T-helper 1 cell (primary cell): ENCODE data around the gene DDIT3.

Source experiments
- DNase-seq, 5 donors: peaks; one replicate each; pipeline ENCODE4 v3.0.0-alpha.2; 2012 to 2020

Gene DDIT3

DNA sequence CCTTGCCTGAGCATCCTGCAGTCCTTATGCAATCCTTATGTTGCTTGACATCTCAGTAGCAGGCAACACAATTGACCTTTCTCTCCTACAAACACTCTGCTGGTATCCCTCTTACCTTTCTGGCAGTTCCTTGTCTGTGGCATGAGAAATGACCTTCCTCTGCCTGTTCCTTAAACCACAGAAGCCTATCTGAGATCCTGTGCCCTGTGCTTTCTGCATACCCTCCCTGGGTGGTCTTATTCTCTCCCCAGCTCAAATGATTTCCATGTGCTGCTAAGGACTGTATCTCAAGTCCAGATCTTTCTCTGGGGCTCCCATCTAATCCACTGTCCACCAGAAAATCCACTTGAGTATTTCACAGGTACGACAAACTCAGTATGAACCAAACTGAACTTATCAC, 38.6 kb downstream of the DDIT3 start:
- DNase-seq: no peak

DNA sequence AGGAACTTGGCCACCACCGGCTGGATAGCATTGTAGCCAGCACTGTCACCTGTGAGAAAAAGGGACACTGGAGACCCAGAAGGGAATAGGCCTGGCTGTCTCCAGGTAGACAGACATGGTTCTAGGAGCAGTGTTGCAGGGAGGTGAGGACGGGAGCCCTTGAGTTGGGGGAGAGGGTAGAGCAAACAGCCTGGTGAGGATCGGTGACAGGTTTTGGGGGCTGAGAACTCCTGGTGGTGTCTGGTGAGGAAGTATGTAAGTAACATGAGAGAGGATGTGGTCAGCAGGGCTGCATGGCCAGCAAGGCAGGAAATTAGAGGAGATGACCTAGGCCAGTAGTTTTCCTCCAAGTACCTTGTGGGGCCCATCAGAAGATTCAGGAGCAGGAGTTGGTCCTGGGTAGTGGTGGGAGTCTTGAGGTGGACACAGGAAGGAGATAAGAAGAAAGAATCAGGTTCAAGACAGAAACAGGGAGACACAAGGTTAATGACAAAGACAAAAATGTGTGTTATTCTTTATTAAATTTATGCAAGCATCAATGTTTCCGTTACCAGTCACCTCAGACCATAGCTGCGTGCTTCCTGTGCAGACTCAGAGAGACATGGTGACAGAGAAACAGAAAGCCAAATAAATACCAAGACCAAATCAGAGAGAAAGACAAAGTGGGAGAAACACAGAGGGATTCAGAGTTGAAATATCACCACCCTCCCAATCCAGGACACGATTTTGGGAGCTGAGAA, 40.8 kb downstream of the DDIT3 start, which contains the start of gene ARHGAP9:
ARHGAP9 (minus strand) TSS at position 491 of the 740 bp plus-strand sequence; CDS start at position 31, 460 bp downstream.
- peak in 4 of 5 donors; percentile 55 to 83 (median 58) for DNase-seq

DNA sequence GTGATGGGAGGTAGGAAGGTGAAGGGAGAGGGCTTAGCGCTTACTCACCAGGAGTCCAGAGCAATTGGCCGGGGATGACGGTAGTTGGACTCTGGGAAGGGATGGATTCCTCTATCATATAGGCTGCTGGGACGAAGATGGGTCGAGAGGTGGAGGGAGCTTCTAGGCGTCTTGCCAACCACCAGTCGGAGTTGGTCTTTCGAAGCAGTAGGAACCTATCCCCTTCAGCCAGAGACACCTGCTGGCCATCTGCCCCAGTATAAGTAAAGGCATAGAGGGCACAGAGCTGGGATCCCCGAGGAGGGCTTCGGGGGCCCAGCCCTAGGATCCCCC, 41.3 kb downstream of the DDIT3 start:
- no peak for DNase-seq

DNA sequence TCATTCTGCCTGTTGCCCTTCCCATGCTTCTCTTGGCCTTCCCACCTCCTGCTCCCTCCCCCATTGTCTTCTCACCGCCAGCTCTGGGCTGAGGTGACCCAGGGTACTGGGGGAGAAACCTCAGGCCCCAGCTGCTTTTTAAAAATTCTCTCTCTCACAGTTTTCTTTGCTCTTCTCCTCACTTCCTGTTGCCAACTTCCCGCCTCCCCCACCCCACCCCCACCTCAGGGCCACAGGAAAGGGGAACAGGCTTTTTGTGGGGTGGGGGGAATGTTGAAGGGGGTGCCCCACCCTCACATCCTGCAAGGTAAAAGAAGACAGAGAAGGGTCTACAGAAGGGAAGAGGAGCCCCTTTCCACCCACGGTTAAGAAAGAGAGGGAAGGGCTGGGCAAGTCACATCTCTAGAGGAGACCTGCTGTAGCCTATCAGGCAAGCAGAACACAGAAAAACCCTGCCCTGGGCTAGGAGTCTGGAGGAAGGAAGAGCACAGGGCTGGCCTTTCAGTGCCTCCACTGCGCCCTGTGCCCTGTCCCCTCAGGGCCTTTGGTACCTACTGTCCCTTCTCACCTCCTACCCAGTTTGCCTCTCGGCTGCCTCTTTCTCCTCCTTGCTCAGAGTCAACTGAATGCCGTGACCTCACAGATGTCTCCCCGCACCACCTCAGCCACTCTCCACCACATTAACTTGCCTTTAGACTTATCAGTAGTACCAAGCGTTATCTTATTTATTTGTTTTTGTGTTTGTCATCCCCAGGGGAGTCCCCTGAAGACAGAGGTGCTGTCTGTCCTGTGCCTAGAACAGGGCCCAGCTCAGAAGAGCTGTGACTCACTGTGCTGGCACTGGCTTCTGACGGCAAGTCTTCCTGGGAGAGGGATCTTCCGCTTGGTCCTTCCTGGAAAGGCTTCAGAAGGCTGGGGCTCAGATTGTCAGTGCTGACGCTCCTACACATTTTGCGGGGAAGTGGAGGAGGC, 42.3 kb downstream of the DDIT3 start:
- DNase-seq: peak; percentile 38 to 74 (median 49)

DNA sequence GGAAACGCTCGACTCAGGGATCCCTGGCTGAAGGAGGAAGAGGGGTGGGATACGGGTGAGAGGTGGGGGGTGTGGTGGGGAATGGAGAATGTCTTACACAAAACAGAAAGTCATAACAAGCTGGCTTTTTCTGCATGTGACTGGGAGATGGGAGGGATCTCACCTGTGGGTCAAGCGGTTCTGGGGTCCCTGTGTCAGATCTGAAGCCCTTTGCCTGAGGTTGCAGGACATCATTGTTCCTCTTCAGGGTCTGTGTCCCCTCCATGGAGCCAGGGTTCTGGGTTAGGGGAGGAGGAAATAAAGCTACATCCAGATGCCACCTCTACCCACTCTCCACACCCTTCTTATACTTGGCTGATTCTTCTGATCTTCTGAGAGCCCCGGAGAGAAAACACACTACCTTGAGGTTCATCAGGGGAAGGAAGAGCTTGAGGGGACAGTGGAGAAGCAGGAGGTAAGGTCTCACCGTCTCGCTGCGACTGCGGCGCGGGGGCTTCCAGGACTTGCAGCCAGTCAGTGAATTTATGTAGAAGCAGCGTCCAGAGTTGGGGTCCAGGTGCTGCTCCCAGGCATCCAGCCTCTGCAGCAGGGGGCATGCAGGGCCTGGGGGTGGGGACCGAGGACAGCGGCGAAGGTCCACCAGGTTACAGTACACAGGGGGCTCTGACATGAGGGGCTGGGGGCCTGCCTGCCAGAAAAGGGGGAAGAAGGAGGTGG, 43.2 kb downstream of the DDIT3 start:
- no peak for DNase-seq

DNA sequence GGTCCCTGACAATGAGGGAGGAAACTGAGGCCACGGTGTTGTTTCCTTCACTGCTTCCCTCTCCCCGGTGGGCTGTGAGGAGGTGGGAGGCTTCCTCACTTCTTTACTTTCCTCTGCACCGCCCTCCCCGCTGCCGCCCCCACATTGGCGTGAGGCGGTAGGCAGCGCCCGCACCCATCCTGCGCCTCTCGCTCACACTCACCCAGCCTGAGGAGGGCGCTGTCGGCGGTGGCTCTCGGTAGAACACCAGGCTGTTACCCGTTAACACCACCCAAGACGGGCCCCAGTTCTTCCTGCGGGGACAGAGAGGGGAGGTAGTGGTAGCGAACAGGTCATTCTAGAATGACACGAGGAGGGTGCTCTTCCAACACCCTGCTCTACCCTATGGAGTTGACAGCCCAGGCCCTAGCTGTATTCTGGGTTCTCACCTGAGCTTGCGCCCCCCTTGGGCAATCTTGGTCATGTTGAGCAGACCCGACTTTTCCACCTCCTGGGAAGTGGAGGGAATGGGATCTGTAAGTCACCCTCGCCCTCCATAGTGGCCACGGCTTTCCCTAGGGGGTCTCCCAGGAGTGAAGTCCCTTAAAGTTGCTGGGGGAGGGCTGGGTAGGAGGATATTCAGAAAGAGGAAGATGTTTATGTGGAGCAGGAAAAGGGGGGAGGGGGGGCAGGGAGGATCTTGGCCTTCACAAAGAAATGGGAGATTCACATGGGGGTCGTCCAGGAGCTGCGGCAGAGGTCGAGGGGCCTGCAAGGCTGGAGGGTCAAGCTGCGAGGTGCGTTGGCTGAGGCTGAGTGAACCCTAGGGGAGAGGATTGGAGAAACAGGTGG, 43.9 kb downstream of the DDIT3 start:
- peak in 4 of 5 donors; percentile 32 to 81 (median 56) for DNase-seq

DNA sequence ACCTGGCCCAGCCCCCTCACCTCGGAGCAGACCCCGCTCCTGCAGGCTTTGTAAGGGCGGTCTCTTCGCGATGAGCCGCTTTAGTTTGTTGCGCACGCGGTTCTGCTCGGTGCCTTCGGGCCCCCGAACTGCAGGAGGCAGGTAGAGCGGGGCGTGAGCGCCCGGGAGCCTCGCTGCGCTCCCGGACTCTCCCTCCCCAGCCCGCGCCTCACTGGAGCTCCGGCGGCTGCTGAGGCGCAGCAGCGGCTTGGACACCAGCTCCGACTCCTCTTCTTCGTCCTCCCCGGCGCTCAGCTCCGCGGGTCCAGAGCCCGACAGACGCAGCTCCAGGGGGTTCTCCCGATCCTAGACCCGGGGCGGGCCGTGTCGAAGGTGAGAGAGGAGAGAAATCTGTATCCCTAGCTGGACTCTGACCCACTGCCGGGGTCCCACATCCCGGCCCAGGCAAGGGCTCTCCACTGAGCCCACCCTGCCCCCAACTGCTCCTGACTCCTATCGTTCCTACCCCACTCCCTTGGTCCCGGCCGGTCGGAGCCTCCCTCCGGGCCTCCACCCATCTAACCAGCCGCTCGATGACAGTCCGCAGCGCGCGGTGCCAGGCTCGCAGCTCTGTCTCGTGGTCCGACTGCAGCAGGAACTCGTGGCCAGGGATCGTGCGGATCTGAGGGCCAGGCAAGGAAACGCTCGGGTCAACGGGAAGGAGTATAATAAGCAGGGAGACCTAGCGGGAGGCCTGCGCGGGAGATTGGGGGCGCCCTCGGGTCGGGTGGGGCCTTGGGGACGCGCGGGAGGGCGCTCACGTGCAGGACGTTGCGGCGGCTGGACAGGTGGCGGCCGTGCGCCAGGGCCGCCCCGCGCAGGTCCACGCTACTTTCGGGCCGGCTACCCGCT, 44.8 kb downstream of the DDIT3 start:
- DNase-seq: no peak

DNA sequence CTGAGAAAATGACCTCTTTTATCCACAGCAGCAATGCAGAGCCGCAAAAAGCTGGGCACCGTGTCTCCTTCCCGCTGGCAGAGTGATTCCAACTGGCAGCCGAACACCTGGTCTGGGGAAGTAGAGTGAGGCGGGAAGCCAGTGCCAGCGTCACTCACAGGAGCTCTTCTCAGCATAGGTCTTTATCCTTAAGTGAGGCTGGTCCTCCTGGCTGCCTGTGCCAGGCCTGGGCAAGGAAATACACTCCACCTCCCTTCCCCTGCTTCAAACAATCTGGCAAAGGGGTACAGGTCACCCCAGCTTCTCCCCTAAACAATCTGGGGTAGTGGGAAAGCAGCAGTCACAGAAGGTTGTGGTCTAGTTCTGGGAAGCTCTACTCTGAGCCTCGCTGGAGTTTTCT, 45.5 kb downstream of the DDIT3 start:
- DNase-seq: no peak

DNA sequence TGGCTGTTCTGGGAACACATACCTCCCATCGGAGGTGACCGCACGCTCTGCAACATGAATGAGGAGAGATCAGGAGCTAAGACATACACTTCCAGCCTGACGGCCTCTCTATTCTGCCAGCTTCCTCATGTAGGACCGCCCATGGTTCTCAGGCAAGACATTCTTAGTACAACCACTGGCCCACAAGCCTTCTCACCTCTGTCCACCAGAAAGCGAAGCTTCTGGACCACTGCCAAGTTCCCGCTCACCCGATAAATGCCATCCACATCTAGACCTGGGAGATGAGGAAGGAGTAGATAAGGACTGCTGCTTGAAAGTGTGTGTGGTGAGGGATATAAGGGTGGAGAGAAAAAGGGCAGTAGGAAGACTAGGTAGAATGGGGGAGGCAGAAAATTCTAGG, 45.9 kb downstream of the DDIT3 start:
- no peak for DNase-seq

DNA sequence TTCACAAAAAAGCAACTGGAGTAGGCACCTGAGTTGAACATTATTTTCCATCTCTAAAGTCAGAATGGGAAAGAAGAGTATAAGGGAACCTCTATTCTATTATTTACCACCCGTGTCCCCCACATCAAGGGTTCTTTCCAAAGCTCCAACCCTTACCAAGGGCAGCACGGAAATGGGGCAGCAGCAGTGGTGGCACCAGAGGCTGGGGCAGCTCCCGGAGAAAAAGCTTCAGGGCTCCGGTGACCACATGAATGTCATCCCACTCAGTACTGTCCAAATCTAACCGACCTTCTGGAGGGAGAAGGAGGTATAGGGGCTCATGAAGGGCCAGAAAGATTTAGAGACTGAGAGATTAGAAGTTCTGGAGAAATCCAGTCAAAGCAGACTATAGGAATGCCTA, 46.4 kb downstream of the DDIT3 start:
- no peak for DNase-seq

DNA sequence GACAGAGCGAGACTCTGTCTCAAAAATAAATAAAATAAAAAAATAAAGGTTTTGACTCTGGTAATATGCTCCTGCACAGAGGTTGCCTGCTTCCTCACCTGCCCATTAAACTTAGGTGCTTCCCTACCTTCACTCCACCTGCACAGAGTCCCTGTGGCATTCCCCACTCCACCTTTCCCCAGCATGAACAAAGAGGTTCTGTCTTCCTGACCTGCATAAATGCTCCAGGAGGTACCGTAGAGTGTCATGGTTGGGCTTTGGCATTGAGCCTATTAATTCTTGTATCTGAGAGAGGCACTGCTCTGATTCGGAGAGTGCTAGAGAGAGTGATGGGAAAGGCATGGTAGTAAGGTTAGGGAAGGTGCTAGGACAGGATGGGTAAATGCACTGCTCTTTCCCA, 46.9 kb downstream of the DDIT3 start:
- no peak for DNase-seq

DNA sequence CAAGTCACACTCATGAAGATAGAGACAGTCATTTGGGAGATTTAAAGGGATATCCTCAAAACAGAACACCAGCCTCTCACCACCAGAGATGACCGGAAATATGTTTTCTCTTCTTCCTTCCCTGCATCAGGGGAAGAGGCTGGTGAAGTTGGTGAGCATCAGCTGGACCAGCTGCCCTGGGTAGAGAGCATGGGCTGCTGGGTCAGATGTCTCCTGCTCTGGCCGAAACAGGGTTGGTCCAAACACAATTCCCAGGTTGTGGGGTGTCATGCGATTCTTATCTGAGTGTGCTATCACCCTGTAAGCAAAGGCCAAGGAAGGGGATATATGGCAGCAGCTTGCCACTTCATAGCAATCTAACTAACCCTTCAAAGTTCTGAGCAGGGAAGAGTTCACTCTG, 47.9 kb downstream of the DDIT3 start:
- no peak for DNase-seq

DNA sequence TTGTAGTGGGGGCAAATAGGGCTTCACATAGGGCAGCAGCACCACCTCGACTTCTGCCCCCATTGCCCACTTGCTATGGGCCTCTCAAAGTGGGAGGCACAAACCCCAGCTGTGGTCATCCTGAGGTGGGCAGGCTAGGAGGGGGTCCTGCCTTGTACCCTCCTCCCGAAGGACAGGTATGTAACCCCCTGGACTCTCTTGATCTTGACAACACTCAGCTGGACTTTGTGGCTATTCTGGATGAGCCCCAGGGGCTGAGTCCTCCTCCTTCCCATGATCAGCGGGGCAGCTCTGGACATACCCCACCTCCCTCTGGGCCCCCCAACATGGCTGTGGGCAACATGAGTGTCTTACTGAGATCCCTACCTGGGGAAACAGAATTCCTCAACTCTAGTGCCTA, 48.7 kb downstream of the DDIT3 start:
- DNase-seq: no peak

DNA sequence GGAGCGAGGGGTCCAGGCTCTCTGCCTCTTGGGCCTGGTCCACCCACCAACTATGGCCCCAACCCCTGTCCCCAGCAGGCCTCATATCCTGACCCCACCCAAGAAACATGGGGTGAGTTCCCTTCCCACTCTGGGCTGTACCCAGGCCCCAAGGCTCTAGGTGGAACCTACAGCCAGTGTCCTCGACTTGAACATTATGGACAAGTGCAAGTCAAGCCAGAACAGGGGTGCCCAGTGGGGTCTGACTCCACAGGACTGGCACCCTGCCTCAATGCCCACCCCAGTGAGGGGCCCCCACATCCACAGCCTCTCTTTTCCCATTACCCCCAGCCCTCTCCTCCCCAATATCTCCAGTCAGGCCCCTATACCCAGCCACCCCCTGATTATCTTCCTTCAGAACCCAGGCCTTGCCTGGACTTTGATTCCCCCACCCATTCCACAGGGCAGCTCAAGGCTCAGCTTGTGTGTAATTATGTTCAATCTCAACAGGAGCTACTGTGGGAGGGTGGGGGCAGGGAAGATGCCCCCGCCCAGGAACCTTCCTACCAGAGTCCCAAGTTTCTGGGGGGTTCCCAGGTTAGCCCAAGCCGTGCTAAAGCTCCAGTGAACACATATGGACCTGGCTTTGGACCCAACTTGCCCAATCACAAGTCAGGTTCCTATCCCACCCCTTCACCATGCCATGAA, 49.2 kb downstream of the DDIT3 start:
- no peak for DNase-seq

DNA sequence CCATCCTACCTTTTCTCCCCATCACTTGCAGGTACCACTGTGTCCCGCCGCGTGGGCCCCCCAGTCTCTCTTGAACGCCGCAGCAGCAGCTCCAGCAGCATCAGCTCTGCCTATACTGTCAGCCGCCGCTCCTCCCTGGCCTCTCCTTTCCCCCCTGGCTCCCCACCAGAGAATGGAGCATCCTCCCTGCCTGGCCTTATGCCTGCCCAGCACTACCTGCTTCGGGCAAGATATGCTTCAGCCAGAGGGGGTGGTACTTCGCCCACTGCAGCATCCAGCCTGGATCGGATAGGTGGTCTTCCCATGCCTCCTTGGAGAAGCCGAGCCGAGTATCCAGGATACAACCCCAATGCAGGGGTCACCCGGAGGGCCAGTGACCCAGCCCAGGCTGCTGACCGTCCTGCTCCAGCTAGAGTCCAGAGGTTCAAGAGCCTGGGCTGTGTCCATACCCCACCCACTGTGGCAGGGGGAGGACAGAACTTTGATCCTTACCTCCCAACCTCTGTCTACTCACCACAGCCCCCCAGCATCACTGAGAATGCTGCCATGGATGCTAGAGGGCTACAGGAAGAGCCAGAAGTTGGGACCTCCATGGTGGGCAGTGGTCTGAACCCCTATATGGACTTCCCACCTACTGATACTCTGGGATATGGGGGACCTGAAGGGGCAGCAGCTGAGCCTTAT, 49.9 kb downstream of the DDIT3 start:
- no peak for DNase-seq

DNA sequence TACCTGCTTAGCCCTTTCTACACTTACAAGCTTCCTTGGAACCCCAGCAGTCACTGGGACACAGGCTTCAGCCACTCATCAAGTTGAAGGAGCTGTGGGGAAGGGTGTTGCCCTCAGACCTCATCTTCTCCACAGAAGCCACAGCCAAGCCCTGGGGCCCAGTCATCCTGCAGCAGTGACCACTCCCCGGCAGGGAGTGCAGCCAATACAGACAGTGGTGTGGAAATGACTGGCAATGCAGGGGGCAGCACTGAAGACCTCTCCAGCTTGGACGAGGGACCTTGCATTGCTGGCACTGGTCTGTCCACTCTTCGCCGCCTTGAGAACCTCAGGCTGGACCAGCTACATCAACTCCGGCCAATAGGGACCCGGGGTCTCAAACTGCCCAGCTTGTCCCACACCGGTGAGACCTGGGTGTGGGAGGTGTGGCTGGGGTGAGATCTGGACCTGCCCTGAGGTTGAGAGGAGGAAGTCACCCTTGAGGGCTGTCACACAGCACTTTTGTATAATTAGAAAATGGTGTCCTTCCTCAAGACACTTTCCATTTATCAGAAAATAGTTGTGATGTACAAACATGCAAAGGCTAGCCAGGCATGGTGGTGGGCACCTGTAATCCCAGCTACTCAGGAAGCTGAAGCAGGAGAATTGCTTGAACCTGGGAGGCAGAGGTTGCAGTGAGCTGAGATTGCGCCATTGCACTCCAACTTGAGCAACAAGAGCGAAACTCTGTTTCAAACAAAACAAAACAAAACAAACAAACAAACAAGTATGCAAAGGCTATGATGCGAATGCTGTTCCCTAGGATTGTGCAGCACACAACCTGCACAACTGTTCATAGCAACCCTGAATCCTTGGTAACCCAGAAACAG, 50.8 kb downstream of the DDIT3 start:
- DNase-seq: no peak

DNA sequence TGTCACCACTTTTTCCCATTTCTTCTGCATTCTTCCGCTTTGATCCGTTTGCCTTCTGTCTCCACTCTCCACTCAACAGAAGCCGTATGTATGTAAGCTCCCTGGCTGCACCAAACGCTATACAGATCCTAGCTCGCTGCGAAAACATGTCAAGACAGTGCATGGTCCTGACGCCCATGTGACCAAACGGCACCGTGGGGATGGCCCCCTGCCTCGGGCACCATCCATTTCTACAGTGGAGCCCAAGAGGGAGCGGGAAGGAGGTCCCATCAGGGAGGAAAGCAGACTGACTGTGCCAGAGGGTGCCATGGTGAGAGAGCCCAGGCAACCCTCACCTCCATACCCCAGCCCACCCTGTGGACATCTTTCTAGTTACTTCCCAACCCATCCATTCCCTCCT, 52.4 kb downstream of the DDIT3 start:
- no peak for DNase-seq

DNA sequence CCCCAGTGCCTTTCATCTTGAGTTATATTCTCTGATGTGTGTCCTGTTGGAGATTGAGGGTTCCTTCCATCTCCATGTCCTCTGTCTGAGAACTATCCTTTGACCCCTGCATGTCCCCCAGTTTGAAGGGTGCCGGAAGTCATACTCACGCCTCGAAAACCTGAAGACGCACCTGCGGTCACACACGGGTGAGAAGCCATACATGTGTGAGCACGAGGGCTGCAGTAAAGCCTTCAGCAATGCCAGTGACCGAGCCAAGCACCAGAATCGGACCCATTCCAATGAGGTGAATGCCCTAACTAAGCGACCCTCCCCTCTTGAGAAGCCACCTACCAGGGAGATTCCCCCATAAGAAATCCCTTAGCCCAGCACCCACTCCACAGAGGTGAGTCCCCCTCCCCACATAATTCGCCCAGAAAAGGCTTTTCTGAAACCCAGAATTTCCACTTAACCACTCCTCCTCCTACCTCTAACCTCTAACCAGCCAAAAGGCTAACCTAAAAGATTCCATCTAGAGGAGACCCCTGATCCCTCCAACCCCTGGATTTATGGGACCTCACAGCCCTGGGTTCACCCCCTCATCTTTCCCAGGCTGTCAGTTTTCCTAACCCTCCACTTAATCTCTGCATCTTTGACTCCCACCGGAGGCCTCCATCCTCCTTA, 53.0 kb downstream of the DDIT3 start:
- DNase-seq: no peak
